ENCODE measurements around the gene MYRFL. TPM values are rescaled to one million over a fixed set of nuclear protein-coding genes. Genes with fewer than 3 reads are reported as not detected.

MYRFL gene
- total RNA-seq, 1 donor from 2014 or later, result 0.20 TPM

- no peaks in the 10 kb centered on the region for H3K9me3 ChIP-seq (ENCODE audit: insufficient read depth, low read depth, low read length)
- FAIRE-seq, result no peak
- peak; percentile 30 for DNase-seq (ENCODE audit: low read depth)
- TF ChIP-seq CTCF (IDR thresholded peaks at IDR 0.05; ENCODE audit: insufficient read depth, low read depth, low read length) (no peak), EZH2 (IDR thresholded peaks at IDR 0.05; ENCODE audit: insufficient read depth, low read length) (no peak)
- no peaks in the 10 kb centered on the region for H4K20me1 ChIP-seq (ENCODE audit: insufficient read depth, low read length)
- no peaks in the 10 kb centered on the region for H3K27me3 ChIP-seq (ENCODE audit: insufficient read depth, low read length)
- H3K27ac ChIP-seq (ENCODE audit: low read depth, low read length), result no peak overlapping the region
- H3K4me3 ChIP-seq (ENCODE audit: insufficient read depth, low read depth, low read length), result no peak overlapping the region
- H3K4me1 ChIP-seq (ENCODE audit: insufficient read depth, low read length), result no peaks in the 10 kb centered on the region
- H3K36me3 ChIP-seq (ENCODE audit: insufficient read depth, low read length), result no peaks in the 10 kb centered on the region
- Mint-ChIP-seq H3K4me1 (ENCODE audit: low read depth, unreplicated experiment) (peaks cover 5% of the 10 kb centered on the region), H3K4me3 (ENCODE audit: unreplicated experiment) (no peak overlapping the region), H3K9me3 (ENCODE audit: unreplicated experiment) (no peaks in the 10 kb centered on the region), H3K36me3 (ENCODE audit: low read depth, unreplicated experiment) (no peaks in the 10 kb centered on the region), H3K27ac (ENCODE audit: unreplicated experiment) (no peak overlapping the region), H3K27me3 (ENCODE audit: low read depth, unreplicated experiment) (no peaks in the 10 kb centered on the region)
- H3K4me2 ChIP-seq (ENCODE audit: low read length), result no peak overlapping the region
- H2AFZ ChIP-seq (ENCODE audit: low read depth, low read length), result peak overlapping the region; percentile 39
- no peaks in the 10 kb centered on the region for H3K79me2 ChIP-seq (ENCODE audit: insufficient read depth, low read length)
- no peak overlapping the region for H3K9ac ChIP-seq (ENCODE audit: low read length)
Observed at GRCh38 chr12:69873429-69873828, 48.4 kb downstream of the MYRFL start.

GRCh38 chr12:69874606-69875005, 49.6 kb downstream of the MYRFL start:
- peaks cover 8% of the 10 kb centered on the region for H3K4me1 Mint-ChIP-seq (ENCODE audit: low read depth, unreplicated experiment)
- Histone ChIP-seq H3K9ac (ENCODE audit: low read length) (no peak overlapping the region), H3K4me3 (ENCODE audit: insufficient read depth, low read depth, low read length) (no peak overlapping the region), H3K27ac (ENCODE audit: low read depth, low read length) (no peak overlapping the region), H3K36me3 (ENCODE audit: insufficient read depth, low read length) (no peaks in the 10 kb centered on the region), H4K20me1 (ENCODE audit: insufficient read depth, low read length) (no peaks in the 10 kb centered on the region), H3K27me3 (ENCODE audit: insufficient read depth, low read length) (no peaks in the 10 kb centered on the region), H3K9me3 (ENCODE audit: insufficient read depth, low read depth, low read length) (no peaks in the 10 kb centered on the region), H3K79me2 (ENCODE audit: insufficient read depth, low read length) (no peaks in the 10 kb centered on the region), H3K4me2 (ENCODE audit: low read length) (no peak overlapping the region), H3K4me1 (ENCODE audit: insufficient read depth, low read length) (peaks cover 5% of the 10 kb centered on the region), H2AFZ (ENCODE audit: low read depth, low read length) (no peak overlapping the region)
- H3K27me3 Mint-ChIP-seq (ENCODE audit: low read depth, unreplicated experiment), result peaks cover 2% of the 10 kb centered on the region
- DNase-seq (ENCODE audit: low read depth) (no peak), FAIRE-seq (no peak)
- H3K27ac Mint-ChIP-seq (ENCODE audit: unreplicated experiment), result no peak overlapping the region
- H3K4me3 Mint-ChIP-seq (ENCODE audit: unreplicated experiment), result no peak overlapping the region
- TF ChIP-seq CTCF (IDR thresholded peaks at IDR 0.05; ENCODE audit: insufficient read depth, low read depth, low read length) (no peak), EZH2 (IDR thresholded peaks at IDR 0.05; ENCODE audit: insufficient read depth, low read length) (no peak)
- no peaks in the 10 kb centered on the region for H3K36me3 Mint-ChIP-seq (ENCODE audit: low read depth, unreplicated experiment)
- H3K9me3 Mint-ChIP-seq (ENCODE audit: unreplicated experiment), result no peaks in the 10 kb centered on the region

- H3K4me1 Mint-ChIP-seq (ENCODE audit: low read depth, unreplicated experiment), result peaks cover 9% of the 10 kb centered on the region
- H3K9me3 ChIP-seq (ENCODE audit: insufficient read depth, low read depth, low read length), result no peaks in the 10 kb centered on the region
- no peaks in the 10 kb centered on the region for H3K9me3 Mint-ChIP-seq (ENCODE audit: unreplicated experiment)
- DNase-seq (ENCODE audit: low read depth), result no peak
- no peak overlapping the region for H3K4me3 ChIP-seq (ENCODE audit: insufficient read depth, low read depth, low read length)
- no peaks in the 10 kb centered on the region for H3K27me3 ChIP-seq (ENCODE audit: insufficient read depth, low read length)
- TF ChIP-seq CTCF (IDR thresholded peaks at IDR 0.05; ENCODE audit: insufficient read depth, low read depth, low read length) (no peak), EZH2 (IDR thresholded peaks at IDR 0.05; ENCODE audit: insufficient read depth, low read length) (no peak)
- H3K4me2 ChIP-seq (ENCODE audit: low read length), result no peak overlapping the region
- H3K27ac ChIP-seq (ENCODE audit: low read depth, low read length), result no peak overlapping the region
- no peaks in the 10 kb centered on the region for H4K20me1 ChIP-seq (ENCODE audit: insufficient read depth, low read length)
- no peak overlapping the region for H3K9ac ChIP-seq (ENCODE audit: low read length)
- H3K27ac Mint-ChIP-seq (ENCODE audit: unreplicated experiment), result no peak overlapping the region
- H3K36me3 ChIP-seq (ENCODE audit: insufficient read depth, low read length), result no peaks in the 10 kb centered on the region
- peaks cover 2% of the 10 kb centered on the region for H3K27me3 Mint-ChIP-seq (ENCODE audit: low read depth, unreplicated experiment)
- H3K4me3 Mint-ChIP-seq (ENCODE audit: unreplicated experiment), result no peak overlapping the region
- H3K36me3 Mint-ChIP-seq (ENCODE audit: low read depth, unreplicated experiment), result no peaks in the 10 kb centered on the region
- FAIRE-seq, result no peak
- peaks cover 5% of the 10 kb centered on the region for H3K4me1 ChIP-seq (ENCODE audit: insufficient read depth, low read length)
- H2AFZ ChIP-seq (ENCODE audit: low read depth, low read length), result no peak overlapping the region
- no peaks in the 10 kb centered on the region for H3K79me2 ChIP-seq (ENCODE audit: insufficient read depth, low read length)
Observed at GRCh38 chr12:69875416-69875935, 50.4 kb downstream of the MYRFL start.

Data from astrocyte (in vitro differentiated cells and primary cell).